ENCODE measurements around the gene POU6F2.

The POU6F2 gene, protein sequence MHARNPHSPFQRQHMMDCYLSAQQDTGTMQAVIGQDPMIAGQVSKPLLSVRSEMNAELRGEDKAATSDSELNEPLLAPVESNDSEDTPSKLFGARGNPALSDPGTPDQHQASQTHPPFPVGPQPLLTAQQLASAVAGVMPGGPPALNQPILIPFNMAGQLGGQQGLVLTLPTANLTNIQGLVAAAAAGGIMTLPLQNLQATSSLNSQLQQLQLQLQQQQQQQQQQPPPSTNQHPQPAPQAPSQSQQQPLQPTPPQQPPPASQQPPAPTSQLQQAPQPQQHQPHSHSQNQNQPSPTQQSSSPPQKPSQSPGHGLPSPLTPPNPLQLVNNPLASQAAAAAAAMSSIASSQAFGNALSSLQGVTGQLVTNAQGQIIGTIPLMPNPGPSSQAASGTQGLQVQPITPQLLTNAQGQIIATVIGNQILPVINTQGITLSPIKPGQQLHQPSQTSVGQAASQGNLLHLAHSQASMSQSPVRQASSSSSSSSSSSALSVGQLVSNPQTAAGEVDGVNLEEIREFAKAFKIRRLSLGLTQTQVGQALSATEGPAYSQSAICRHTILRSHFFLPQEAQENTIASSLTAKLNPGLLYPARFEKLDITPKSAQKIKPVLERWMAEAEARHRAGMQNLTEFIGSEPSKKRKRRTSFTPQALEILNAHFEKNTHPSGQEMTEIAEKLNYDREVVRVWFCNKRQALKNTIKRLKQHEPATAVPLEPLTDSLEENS

DNA sequence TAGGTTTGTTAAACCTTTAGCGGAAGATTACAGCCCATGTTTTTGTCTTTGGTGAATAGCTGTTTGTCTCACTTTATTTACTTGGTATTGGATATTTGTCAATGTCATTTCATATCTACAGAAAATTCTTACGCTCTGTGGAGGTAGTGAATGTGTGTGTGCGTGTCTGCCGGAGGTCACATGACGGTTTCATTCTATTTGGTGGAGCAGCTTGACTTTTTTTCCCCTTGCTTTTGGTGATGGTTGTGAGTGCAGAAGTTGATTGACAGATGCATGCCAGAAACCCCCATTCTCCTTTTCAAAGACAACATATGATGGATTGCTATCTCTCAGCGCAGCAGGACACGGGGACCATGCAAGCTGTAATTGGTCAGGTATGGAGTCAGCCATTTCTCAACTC is at the start of gene POU6F2:
TSS of gene POU6F2 (plus strand) at position 225 of the 400 bp plus-strand sequence. CDS start at position 270, 45 bp downstream.
- H3K4me3 ChIP-seq (ENCODE audit: low read depth, low read length), result no peak within 1 kb of the TSS
- ChIA-PET POLR2A (no interaction called here), CTCF (interaction anchor here (1.4 kb wide), 1 partner anchor 17 kb away, joined by 4 read pairs; no protein-coding TSS in a partner anchor)
- H3K4me1 ChIP-seq (ENCODE audit: control insufficient read depth, insufficient read depth, low read length), result no peaks in the 10 kb centered on the region; the same call in 1 of the 2 replicates
- TF ChIP-seq, protein P1, sequence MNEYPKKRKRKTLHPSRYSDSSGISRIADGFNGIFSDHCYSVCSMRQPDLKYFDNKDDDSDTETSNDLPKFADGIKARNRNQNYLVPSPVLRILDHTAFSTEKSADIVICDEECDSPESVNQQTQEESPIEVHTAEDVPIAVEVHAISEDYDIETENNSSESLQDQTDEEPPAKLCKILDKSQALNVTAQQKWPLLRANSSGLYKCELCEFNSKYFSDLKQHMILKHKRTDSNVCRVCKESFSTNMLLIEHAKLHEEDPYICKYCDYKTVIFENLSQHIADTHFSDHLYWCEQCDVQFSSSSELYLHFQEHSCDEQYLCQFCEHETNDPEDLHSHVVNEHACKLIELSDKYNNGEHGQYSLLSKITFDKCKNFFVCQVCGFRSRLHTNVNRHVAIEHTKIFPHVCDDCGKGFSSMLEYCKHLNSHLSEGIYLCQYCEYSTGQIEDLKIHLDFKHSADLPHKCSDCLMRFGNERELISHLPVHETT (tag by site-specific recombination; IDR thresholded peaks at IDR 0.05), result no peak
- TF ChIP-seq ZNF174 (tag by site-specific recombination; IDR thresholded peaks at IDR 0.05) (no peak), GLIS2 (tag by site-specific recombination; IDR thresholded peaks at IDR 0.05) (no peak), SCRT1 (tag by site-specific recombination; IDR thresholded peaks at IDR 0.05; ENCODE audit: borderline replicate concordance) (no peak), ZNF585B (tag by site-specific recombination; IDR thresholded peaks at IDR 0.05) (no peak), ZNF571 (tag by site-specific recombination; IDR thresholded peaks at IDR 0.05) (no peak), ZNF791 (tag by site-specific recombination; IDR thresholded peaks at IDR 0.05) (no peak), ZNF133 (tag by site-specific recombination; IDR thresholded peaks at IDR 0.05) (no peak), SETDB1 (IDR thresholded peaks at IDR 0.05; ENCODE audit: insufficient read length, low read length) (no peak), ZNF529 (tag by site-specific recombination; IDR thresholded peaks at IDR 0.05; ENCODE audit: insufficient replicate concordance) (no peak), ZNF175 (tag by site-specific recombination; IDR thresholded peaks at IDR 0.05) (no peak), ZNF514 (tag by site-specific recombination; IDR thresholded peaks at IDR 0.05) (no peak), ZNF670 (tag by site-specific recombination; IDR thresholded peaks at IDR 0.05; ENCODE audit: low read depth) (no peak), ZNF600 (tag by site-specific recombination; IDR thresholded peaks at IDR 0.05) (no peak), ZNF610 (tag by site-specific recombination; IDR thresholded peaks at IDR 0.05; ENCODE audit: borderline replicate concordance) (no peak)
- TF ChIP-seq, protein P2, sequence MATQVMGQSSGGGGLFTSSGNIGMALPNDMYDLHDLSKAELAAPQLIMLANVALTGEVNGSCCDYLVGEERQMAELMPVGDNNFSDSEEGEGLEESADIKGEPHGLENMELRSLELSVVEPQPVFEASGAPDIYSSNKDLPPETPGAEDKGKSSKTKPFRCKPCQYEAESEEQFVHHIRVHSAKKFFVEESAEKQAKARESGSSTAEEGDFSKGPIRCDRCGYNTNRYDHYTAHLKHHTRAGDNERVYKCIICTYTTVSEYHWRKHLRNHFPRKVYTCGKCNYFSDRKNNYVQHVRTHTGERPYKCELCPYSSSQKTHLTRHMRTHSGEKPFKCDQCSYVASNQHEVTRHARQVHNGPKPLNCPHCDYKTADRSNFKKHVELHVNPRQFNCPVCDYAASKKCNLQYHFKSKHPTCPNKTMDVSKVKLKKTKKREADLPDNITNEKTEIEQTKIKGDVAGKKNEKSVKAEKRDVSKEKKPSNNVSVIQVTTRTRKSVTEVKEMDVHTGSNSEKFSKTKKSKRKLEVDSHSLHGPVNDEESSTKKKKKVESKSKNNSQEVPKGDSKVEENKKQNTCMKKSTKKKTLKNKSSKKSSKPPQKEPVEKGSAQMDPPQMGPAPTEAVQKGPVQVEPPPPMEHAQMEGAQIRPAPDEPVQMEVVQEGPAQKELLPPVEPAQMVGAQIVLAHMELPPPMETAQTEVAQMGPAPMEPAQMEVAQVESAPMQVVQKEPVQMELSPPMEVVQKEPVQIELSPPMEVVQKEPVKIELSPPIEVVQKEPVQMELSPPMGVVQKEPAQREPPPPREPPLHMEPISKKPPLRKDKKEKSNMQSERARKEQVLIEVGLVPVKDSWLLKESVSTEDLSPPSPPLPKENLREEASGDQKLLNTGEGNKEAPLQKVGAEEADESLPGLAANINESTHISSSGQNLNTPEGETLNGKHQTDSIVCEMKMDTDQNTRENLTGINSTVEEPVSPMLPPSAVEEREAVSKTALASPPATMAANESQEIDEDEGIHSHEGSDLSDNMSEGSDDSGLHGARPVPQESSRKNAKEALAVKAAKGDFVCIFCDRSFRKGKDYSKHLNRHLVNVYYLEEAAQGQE (tag by site-specific recombination; IDR thresholded peaks at IDR 0.05), result no peak
- TF ChIP-seq, protein P3, sequence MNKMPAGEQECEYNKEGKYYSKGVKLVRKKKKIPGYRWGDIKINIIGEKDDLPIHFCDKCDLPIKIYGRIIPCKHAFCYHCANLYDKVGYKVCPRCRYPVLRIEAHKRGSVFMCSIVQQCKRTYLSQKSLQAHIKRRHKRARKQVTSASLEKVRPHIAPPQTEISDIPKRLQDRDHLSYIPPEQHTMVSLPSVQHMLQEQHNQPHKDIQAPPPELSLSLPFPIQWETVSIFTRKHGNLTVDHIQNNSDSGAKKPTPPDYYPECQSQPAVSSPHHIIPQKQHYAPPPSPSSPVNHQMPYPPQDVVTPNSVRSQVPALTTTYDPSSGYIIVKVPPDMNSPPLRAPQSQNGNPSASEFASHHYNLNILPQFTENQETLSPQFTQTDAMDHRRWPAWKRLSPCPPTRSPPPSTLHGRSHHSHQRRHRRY (tag by site-specific recombination; IDR thresholded peaks at IDR 0.05), result no peak
- TF ChIP-seq, protein P4, sequence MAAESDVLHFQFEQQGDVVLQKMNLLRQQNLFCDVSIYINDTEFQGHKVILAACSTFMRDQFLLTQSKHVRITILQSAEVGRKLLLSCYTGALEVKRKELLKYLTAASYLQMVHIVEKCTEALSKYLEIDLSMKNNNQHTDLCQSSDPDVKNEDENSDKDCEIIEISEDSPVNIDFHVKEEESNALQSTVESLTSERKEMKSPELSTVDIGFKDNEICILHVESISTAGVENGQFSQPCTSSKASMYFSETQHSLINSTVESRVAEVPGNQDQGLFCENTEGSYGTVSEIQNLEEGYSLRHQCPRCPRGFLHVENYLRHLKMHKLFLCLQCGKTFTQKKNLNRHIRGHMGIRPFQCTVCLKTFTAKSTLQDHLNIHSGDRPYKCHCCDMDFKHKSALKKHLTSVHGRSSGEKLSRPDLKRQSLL (tag by site-specific recombination; IDR thresholded peaks at IDR 0.05), result no peak
- TF ChIP-seq, protein P5, sequence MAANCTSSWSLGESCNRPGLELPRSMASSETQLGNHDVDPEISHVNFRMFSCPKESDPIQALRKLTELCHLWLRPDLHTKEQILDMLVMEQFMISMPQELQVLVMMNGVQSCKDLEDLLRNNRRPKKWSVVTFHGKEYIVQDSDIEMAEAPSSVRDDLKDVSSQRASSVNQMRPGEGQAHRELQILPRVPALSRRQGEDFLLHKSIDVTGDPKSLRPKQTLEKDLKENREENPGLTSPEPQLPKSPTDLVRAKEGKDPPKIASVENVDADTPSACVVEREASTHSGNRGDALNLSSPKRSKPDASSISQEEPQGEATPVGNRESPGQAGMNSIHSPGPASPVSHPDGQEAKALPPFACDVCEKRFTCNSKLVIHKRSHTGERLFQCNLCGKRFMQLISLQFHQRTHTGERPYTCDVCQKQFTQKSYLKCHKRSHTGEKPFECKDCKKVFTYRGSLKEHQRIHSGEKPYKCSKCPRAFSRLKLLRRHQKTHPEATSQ (tag by site-specific recombination; IDR thresholded peaks at IDR 0.05), result no peak
- no peaks in the 10 kb centered on the region for H3K9me3 ChIP-seq (ENCODE audit: control insufficient read depth, insufficient read depth, low read depth, low read length)
- no peak within 1 kb of the TSS for H3K27ac ChIP-seq (ENCODE audit: extremely low read depth, low read depth, low read length)
- H3K36me3 ChIP-seq (ENCODE audit: control insufficient read depth in 2 of 2, insufficient read depth in 1 of 2, low read length in 2 of 2), result no peaks in the 10 kb centered on the region

All from HEK293 (cell line).